Ishikawa (cell line): ENCODE measurements around the gene GNA15.

ENCODE experiments used
- CEBPB ChIP-seq: IDR thresholded peaks from 2 replicates; pipeline ENCODE4 v1.6.1; 2012
- CREB1 ChIP-seq: IDR thresholded peaks from 2 replicates; pipeline ENCODE4 v1.6.1; 2012; ENCODE audit warnings: low read depth
- EGR1 ChIP-seq: IDR thresholded peaks from 2 replicates; pipeline ENCODE4 v1.6.1; 2012
- EP300 ChIP-seq: IDR thresholded peaks from 2 replicates; pipeline ENCODE4 v1.6.1; 2012; ENCODE audit warnings: borderline replicate concordance
- FOXM1 ChIP-seq: IDR thresholded peaks from 2 replicates; pipeline ENCODE4 v1.6.1; 2012; ENCODE audit warnings: low read depth, borderline replicate concordance
- NFIC ChIP-seq: IDR thresholded peaks from 2 replicates; pipeline ENCODE4 v1.6.1; 2012
- RAD21 ChIP-seq: IDR thresholded peaks from 2 replicates; pipeline ENCODE4 v1.6.1; 2012; ENCODE audit warnings: low read depth
- TAF1 ChIP-seq: IDR thresholded peaks from 2 replicates; pipeline ENCODE4 v1.6.1; 2012; ENCODE audit warnings: low read depth, mild to moderate bottlenecking
- TCF12 ChIP-seq: IDR thresholded peaks from 2 replicates; pipeline ENCODE4 v1.6.1; 2012; ENCODE audit warnings: low read depth
- TEAD4 ChIP-seq: IDR thresholded peaks from 2 replicates; pipeline ENCODE4 v1.6.1; 2012
- USF1 ChIP-seq: IDR thresholded peaks from 2 replicates; pipeline ENCODE4 v1.6.1; 2012
- YY1 ChIP-seq: IDR thresholded peaks from 2 replicates; pipeline ENCODE4 v1.6.1; 2012; ENCODE audit warnings: low read depth
- ZBTB7A ChIP-seq: IDR thresholded peaks from 2 replicates; pipeline ENCODE4 v1.6.1; 2012; ENCODE audit warnings: low read depth
- TF ChIP-seq, protein P1 (sequence below): IDR thresholded peaks from 2 replicates; pipeline ENCODE4 v1.6.1; 2012
- TF ChIP-seq, protein P2 (sequence below): IDR thresholded peaks from 2 replicates; pipeline ENCODE4 v1.6.1; 2012; ENCODE audit warnings: low read depth, mild to moderate bottlenecking

Gene GNA15

GRCh38 chr19:3154957-3155736, 19.3 kb downstream of the GNA15 start:
- no peak for TF ChIP-seq ZBTB7A

GRCh38 chr19:3157096-3157845, 21.4 kb downstream of the GNA15 start:
- TF ChIP-seq TCF12 (no peak), EP300 (no peak)

DNA sequence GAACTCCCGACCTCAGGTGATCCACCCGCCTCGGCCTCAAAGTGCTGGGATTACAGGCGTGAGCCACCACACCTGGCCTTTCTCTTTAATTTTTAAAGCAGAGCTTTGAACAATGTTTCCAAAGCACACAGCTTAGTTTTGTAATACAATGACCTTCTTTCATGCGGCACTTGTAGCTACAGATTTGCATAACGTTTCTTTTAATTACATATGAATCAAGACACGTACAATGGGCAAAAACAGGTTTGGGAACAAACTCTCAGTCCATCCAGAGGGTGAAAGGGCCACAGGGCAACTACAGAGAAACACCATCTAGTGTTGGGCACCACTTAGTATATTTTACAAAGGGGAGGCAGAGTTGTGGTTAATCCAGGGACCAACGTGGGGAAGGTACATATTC, 23.7 kb downstream of the GNA15 start:
- TF ChIP-seq, protein P1, sequence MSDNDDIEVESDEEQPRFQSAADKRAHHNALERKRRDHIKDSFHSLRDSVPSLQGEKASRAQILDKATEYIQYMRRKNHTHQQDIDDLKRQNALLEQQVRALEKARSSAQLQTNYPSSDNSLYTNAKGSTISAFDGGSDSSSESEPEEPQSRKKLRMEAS: no peak
- no peak for TF ChIP-seq TEAD4

GRCh38 chr19:3160219-3160618, 24.4 kb downstream of the GNA15 start:
- TF ChIP-seq EP300 (no peak), EGR1 (no peak), CREB1 (no peak), FOXM1 (no peak), NFIC (no peak), RAD21 (no peak)
- TF ChIP-seq, protein P1: no peak
- TF ChIP-seq, protein P2, sequence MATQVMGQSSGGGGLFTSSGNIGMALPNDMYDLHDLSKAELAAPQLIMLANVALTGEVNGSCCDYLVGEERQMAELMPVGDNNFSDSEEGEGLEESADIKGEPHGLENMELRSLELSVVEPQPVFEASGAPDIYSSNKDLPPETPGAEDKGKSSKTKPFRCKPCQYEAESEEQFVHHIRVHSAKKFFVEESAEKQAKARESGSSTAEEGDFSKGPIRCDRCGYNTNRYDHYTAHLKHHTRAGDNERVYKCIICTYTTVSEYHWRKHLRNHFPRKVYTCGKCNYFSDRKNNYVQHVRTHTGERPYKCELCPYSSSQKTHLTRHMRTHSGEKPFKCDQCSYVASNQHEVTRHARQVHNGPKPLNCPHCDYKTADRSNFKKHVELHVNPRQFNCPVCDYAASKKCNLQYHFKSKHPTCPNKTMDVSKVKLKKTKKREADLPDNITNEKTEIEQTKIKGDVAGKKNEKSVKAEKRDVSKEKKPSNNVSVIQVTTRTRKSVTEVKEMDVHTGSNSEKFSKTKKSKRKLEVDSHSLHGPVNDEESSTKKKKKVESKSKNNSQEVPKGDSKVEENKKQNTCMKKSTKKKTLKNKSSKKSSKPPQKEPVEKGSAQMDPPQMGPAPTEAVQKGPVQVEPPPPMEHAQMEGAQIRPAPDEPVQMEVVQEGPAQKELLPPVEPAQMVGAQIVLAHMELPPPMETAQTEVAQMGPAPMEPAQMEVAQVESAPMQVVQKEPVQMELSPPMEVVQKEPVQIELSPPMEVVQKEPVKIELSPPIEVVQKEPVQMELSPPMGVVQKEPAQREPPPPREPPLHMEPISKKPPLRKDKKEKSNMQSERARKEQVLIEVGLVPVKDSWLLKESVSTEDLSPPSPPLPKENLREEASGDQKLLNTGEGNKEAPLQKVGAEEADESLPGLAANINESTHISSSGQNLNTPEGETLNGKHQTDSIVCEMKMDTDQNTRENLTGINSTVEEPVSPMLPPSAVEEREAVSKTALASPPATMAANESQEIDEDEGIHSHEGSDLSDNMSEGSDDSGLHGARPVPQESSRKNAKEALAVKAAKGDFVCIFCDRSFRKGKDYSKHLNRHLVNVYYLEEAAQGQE: no peak

- no peak for TF ChIP-seq TAF1
- no peak for TF ChIP-seq FOXM1
- no peak for TF ChIP-seq CEBPB
- no peak for TF ChIP-seq NFIC
- no peak for TF ChIP-seq EGR1
- no peak for TF ChIP-seq TEAD4
- TF ChIP-seq, protein P1: no peak
- TF ChIP-seq, protein P2: no peak
- TF ChIP-seq EP300: no peak
- no peak for TF ChIP-seq RAD21
- TF ChIP-seq CREB1: no peak
- TF ChIP-seq USF1: no peak
- TF ChIP-seq YY1: no peak
- no peak for TF ChIP-seq TCF12
- no peak for TF ChIP-seq ZBTB7A
Observed at GRCh38 chr19:3161453-3161852, 25.6 kb downstream of the GNA15 start.

DNA sequence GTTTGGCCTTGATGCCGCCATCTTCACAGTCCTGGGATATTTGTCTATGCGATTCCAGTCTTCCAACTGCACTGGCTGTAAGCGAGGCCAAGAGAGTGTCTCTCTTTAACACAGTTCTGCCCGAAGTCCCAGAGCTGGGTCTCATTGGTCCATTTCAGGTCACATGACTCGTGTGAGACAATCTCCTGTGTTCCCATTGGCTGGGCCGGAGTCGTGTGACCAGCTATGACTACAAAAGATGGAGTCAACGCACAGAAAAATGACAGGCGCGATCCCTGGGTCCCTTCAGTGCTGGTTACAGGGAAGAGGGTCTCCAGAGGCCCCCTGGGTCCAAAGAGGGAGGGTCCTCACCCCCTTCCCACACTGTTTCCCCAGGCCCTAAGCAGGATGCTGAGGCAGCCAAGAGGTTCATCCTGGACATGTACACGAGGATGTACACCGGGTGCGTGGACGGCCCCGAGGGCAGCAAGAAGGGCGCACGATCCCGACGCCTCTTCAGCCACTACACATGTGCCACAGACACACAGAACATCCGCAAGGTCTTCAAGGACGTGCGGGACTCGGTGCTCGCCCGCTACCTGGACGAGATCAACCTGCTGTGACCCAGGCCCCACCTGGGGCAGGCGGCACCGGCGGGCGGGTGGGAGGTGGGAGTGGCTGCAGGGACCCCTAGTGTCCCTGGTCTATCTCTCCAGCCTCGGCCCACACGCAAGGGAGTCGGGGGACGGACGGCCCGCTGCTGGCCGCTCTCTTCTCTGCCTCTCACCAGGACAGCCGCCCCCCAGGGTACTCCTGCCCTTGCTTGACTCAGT, 26.8 kb downstream of the GNA15 start:
- TF ChIP-seq RAD21 (no peak), EGR1 (no peak), USF1 (peak; percentile 83), EP300 (no peak), CEBPB (no peak), ZBTB7A (0 out of 2 replicates have a peak, but pooled peaks have one; percentile 24)
- TF ChIP-seq, protein P1: peak; percentile 32; the same call in 1 of the 2 replicates
